ENCODE results near the gene NUP35.

NUP35 gene, protein sequence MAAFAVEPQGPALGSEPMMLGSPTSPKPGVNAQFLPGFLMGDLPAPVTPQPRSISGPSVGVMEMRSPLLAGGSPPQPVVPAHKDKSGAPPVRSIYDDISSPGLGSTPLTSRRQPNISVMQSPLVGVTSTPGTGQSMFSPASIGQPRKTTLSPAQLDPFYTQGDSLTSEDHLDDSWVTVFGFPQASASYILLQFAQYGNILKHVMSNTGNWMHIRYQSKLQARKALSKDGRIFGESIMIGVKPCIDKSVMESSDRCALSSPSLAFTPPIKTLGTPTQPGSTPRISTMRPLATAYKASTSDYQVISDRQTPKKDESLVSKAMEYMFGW

DNA sequence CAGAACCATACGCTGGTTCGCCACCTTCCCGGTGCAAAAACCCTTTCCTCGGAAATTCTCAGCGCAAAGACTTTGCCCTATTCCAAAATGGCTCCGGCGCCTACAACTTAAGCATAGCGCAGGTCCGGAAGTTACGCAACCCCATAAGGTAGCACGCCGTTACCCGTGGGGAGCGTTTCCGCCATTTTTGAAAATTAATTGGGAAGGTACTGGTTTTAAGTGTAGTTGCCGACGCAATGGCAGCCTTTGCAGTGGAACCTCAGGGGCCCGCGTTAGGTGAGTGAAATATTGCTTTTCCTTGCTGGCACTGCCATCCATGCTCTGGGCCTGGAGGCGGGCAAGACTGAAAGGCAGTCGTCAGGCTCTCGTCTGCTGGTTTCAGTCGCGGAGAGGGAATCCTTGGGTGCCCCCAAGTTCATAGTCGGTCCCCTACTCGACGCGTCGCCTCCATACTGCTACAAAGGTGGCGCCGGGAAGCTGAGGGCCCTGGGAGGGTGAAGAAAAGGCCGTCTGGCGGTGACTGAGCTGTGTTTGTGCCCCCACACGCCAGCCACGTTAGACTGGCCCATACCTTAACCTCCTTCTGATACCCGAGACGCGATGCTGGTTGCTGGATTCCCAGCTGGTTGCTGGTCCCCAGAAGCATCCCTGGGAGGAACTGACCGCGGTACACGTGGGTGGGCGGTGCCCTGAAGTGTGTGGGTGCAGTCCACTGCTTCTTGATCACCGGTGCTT, at the start of gene NUP35:
TSS of gene NUP35 (plus strand) at position 222 of the 735 bp plus-strand sequence. CDS start at position 237, 15 bp downstream.
- H3K4me3 ChIP-seq (ENCODE audit: low read depth, low read length), result peak within 1 kb of the TSS; percentile 87
- TF ChIP-seq, protein P1, sequence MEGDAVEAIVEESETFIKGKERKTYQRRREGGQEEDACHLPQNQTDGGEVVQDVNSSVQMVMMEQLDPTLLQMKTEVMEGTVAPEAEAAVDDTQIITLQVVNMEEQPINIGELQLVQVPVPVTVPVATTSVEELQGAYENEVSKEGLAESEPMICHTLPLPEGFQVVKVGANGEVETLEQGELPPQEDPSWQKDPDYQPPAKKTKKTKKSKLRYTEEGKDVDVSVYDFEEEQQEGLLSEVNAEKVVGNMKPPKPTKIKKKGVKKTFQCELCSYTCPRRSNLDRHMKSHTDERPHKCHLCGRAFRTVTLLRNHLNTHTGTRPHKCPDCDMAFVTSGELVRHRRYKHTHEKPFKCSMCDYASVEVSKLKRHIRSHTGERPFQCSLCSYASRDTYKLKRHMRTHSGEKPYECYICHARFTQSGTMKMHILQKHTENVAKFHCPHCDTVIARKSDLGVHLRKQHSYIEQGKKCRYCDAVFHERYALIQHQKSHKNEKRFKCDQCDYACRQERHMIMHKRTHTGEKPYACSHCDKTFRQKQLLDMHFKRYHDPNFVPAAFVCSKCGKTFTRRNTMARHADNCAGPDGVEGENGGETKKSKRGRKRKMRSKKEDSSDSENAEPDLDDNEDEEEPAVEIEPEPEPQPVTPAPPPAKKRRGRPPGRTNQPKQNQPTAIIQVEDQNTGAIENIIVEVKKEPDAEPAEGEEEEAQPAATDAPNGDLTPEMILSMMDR (IDR thresholded peaks at IDR 0.05; ENCODE audit: borderline replicate concordance, insufficient read depth, low read depth, low read length), result no peak

- peak overlapping the region; percentile 53 for H3K4me3 ChIP-seq (ENCODE audit: low read depth, low read length)
- TF ChIP-seq, protein P1 (IDR thresholded peaks at IDR 0.05; ENCODE audit: borderline replicate concordance, insufficient read depth, low read depth, low read length), result no peak
These were observed 46.1 kb upstream of the NUP35 start for GRCh38 chr2:183078163-183078463.

- TF ChIP-seq, protein P1 (IDR thresholded peaks at IDR 0.05; ENCODE audit: borderline replicate concordance, insufficient read depth, low read depth, low read length), result no peak
These were observed 45.6 kb upstream of the NUP35 start, which contains the start of gene DUSP19 for GRCh38 chr2:183078464-183079138. Gene DUSP19 (plus strand): TSS chr2:183078747. CDS start chr2:183078934, 187 bp downstream.

DNA sequence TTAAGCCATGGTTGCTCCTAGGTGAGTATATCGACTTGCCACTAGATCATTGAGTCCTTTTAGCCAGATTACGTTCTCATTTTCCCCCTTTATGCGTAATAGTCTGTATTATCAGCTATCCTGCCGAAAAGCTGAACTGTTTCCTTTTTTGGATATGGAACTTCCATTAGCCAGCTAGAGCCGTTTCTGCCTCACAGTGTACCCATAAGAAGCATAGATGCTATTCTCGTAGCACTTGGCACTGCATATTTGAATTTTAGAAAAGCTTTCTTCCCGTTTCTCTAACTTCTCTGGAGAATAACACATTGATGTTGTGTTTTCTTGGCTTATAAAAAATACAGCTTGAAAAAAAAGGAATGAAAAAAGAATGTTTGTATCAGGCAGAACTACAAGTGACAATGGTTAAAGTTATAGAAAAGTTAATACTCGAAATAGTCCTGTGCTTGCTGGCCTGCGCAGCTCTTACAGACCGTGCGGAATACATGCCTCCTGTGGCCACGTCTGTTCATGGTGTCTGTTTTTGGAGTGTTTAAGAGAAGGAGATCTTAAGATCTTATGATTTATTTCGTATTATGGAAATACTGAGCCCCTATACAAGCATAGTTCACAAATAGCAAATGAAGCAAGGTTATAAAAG, 45.0 kb upstream of the NUP35 start:
- peak overlapping the region; percentile 53 for H3K4me3 ChIP-seq (ENCODE audit: low read depth, low read length)
- TF ChIP-seq, protein P1 (IDR thresholded peaks at IDR 0.05; ENCODE audit: borderline replicate concordance, insufficient read depth, low read depth, low read length), result no peak

More at GRCh38 chr2:183078464-183079138, 45.6 kb upstream of the NUP35 start, which contains the start of gene DUSP19:
- H3K4me3 ChIP-seq (ENCODE audit: low read depth, low read length), result peak within 1 kb of the TSS; percentile 53

DNA sequence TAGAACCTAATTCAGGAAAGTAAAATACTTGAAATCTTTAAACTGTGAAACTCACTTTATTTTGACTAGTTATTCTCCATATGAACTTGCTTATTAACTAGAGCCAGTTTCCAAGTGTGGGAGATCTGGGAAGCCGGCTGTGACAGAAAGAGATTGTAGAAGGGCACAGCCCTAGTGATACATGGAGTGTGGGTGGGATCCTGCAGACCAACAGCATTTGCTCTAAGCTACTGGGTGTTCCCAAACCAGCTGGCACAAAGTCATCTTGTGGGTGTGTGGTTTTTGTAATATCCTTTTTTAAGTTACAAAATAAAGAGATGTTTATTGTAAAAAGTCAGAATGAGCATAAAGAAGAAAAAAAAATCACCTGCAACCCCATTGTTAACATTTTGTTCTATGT, 42.3 kb upstream of the NUP35 start:
- no peak overlapping the region for H3K4me3 ChIP-seq (ENCODE audit: low read depth, low read length)
- TF ChIP-seq, protein P1 (IDR thresholded peaks at IDR 0.05; ENCODE audit: borderline replicate concordance, insufficient read depth, low read depth, low read length), result no peak

GRCh38 chr2:183088061-183088460, 36.2 kb upstream of the NUP35 start:
- TF ChIP-seq, protein P1 (IDR thresholded peaks at IDR 0.05; ENCODE audit: borderline replicate concordance, insufficient read depth, low read depth, low read length), result no peak
- H3K4me3 ChIP-seq (ENCODE audit: low read depth, low read length), result no peak overlapping the region

Measured in GM12875 (cell line).